Lower lobe of right lung (tissue), 2 donors: ENCODE data around the gene GPR137. TPM values are rescaled to one million over a fixed set of nuclear protein-coding genes. Genes with fewer than 3 reads are reported as not detected.

Source experiments
- ATAC-seq, 2 donors: fragments of 200-7000 bp; cut with Tn5 transposase; one replicate each; pipeline ENCODE4 v1.9.1; 2020 to 2022; ENCODE audit warnings: mild to moderate bottlenecking in 2 of 2, moderate library complexity in 2 of 2
- DNase-seq: peaks from one replicate; pipeline ENCODE4 v3.0.0-alpha.2; 2020
- H3K27ac ChIP-seq: fragments of 200-600 bp; one replicate; pipeline ENCODE4 v1.8.0; 2022
- H3K27me3 ChIP-seq: fragments of 200-600 bp; one replicate; pipeline ENCODE4 v1.8.0; 2022; ENCODE audit warnings: low read depth
- H3K36me3 ChIP-seq: fragments of 200-600 bp; one replicate; pipeline ENCODE4 v1.8.0; 2022; ENCODE audit warnings: mild to moderate bottlenecking
- H3K4me1 ChIP-seq: fragments of 200-600 bp; one replicate; pipeline ENCODE4 v1.8.0; 2022
- H3K4me3 ChIP-seq: fragments of 200-600 bp; one replicate; pipeline ENCODE4 v1.8.0; 2022; ENCODE audit warnings: mild to moderate bottlenecking
- H3K9me3 ChIP-seq: fragments of 200-600 bp; one replicate; pipeline ENCODE4 v1.8.0; 2022
- intact Hi-C: fragments of 100-400 bp; cut with DNase I; formaldehyde crosslinking; loops from one replicate; pipeline ENCODE4 v1.11.0; 2022
- total RNA-seq: library from RNA; stranded (reverse); fragmentation: NEBNext Ultra II Directional; extraction: Animal tissue kit (Norgen Biotek cat#: 25700); gene quantifications from one replicate; pipeline ENCODE4 v1.2.1, GENCODE V29; 2021
- TF ChIP-seq, protein P1 (sequence below): fragments of 200-600 bp; IDR thresholded peaks from one replicate; pipeline ENCODE4 v1.8.0; 2022; ENCODE audit warnings: antibody characterized with exemption, mild to moderate bottlenecking
- donor health status: DM: no; HTN: yes; CAD: no; lungs with severe emphysema.

GPR137 gene
- total RNA-seq, 1 donor from 2014 or later, result 37.7 TPM

DNA sequence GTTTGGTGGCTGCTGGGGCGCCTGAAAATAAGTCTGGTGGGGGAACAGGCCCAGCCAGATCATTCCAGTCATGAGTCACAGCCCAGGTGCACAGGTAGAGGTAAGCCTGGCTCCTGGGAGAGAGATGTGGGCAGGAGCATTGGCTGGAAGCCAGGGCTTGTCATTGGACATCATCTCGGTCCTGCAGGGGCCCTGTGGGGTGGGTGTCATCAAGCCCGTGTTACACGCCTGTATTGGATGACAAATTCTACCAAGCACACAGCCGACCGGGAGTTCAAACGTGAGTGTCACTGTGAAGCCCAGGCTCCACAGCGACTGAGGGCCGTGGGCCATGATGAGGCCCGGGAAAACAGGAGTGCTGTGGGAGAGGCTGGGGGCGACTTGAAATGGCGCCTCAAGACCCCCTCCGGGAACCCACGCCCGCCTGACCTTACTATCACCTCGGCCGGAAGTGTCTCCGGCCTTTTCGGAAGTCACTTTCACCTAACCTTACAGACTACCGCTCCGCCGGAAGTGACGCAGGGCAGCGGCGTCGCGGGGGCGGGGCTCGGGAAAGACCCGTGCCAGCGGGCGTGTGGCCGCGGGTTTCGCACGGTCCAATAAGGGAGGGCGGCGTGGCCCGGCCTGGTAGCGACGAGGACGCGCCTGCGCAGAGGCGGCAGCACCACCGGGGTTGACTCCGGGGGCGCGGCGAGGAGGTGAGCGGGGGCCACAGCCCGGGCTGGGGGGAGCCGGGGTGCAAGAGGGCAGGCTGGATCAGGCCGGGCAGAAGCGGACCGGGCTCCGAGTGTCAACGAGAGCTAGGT lies 45.0 kb upstream of the GPR137 start, which contains the start of gene FKBP2:
TSS of gene FKBP2 (plus strand) at position 661 of the 806 bp plus-strand sequence. CDS start 1,293 bp downstream, outside the sequence.
- TF ChIP-seq, protein P1, sequence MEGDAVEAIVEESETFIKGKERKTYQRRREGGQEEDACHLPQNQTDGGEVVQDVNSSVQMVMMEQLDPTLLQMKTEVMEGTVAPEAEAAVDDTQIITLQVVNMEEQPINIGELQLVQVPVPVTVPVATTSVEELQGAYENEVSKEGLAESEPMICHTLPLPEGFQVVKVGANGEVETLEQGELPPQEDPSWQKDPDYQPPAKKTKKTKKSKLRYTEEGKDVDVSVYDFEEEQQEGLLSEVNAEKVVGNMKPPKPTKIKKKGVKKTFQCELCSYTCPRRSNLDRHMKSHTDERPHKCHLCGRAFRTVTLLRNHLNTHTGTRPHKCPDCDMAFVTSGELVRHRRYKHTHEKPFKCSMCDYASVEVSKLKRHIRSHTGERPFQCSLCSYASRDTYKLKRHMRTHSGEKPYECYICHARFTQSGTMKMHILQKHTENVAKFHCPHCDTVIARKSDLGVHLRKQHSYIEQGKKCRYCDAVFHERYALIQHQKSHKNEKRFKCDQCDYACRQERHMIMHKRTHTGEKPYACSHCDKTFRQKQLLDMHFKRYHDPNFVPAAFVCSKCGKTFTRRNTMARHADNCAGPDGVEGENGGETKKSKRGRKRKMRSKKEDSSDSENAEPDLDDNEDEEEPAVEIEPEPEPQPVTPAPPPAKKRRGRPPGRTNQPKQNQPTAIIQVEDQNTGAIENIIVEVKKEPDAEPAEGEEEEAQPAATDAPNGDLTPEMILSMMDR, result no peak
- Histone ChIP-seq H3K27me3 (no peaks in the 10 kb centered on the region), H3K4me3 (peak within 1 kb of the TSS; percentile 77), H3K27ac (peak within 1 kb of the TSS; percentile 99), H3K36me3 (peaks cover 36% of the 10 kb centered on the region), H3K9me3 (no peaks in the 10 kb centered on the region), H3K4me1 (peaks cover 57% of the 10 kb centered on the region)
- intact Hi-C loops, result no loop called here
- DNase-seq, result peak; percentile 98
- ATAC-seq, result peak; percentile 86 to 90

DNA sequence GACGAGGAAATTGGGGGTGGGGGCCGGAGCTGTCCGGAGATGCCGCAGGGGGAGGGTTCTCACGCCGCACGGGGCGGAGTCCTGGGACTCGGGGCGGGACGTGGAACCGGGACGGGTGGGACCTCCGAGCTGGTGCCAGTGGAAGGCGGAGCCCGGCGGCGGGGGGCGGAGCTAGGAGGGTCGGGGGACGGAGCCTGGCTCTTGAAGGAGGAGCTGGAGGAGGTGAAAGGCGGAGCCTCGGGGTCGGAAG lies 44.5 kb upstream of the GPR137 start:
- Histone ChIP-seq H3K27ac (peak overlapping the region; percentile 99), H3K36me3 (peaks cover 36% of the 10 kb centered on the region), H3K27me3 (no peaks in the 10 kb centered on the region), H3K4me3 (peak overlapping the region; percentile 77), H3K4me1 (peaks cover 59% of the 10 kb centered on the region), H3K9me3 (no peaks in the 10 kb centered on the region)
- peak; percentile 100 for DNase-seq
- TF ChIP-seq, protein P1, result no peak
- intact Hi-C loops, result no loop called here
- ATAC-seq, result peak; percentile 90 to 94

DNA sequence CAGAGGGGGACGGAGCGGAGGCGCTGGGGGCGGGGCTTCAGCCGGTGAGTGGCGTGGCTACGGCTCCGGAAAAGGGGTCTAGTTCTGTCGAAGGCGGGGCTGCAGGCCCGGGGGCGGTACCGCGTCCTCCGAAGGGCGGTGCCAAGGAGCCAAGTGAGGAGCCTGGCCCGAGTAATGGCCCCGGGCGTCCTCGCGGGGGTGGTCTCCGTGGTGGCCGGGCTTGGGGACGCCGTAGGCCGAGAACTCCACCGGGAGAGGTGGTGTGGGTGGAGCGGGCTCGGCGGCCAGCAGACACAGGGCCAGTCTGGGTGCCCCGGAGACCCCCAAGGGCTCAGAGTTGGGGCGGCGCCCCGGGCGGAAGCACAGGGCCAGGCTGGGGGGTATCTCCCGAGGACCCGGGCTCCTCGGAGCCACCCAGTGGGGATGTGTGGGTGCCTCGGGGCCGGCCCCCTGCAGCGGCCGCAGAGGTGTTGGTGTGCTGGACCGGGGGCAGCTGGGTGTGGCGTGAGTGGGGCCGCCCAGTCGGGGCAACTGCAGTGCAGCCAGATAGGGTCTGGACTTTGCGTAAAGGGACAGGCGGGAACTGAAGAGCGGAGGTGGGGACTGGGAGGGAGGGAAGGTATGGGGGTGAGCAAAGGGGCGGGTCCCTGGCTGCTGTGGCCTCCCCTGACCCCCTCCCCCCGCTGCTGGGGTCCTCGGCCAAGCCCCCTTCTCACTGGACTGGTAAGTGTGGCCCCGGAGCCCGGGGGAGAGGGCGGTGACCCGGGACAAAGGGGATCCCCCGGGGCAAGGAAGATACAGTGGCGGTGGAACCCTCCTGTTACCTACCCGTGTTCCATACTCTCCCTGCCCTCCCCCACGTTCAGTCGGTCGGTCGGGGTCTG lies 43.9 kb upstream of the GPR137 start:
- no peak for DNase-seq

DNA sequence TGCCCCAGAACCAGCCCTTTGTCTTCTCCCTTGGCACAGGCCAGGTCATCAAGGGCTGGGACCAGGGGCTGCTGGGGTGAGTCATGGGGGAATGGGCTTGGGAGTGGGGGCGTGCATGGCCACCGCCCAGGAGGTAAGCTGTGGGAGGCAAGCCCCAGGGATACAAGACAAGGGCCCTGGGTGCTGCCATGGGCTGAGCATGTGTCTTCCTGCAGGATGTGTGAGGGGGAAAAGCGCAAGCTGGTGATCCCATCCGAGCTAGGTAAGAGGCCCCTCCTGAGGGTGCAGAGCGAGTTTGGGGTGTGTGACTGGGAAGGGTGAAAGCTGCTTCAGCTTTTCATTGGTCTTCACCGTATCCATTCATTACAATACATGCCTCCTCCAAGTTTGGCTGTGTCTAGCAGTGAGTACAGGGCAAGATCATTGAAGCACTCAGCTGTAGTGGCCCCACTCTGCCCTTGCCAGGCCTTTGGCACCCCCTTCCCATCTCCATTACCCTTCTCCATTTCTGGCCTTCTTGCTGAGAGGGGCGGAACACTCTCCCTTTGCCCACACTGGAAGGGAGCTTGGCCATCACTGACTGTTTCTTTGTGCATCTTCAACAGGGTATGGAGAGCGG lies 42.3 kb upstream of the GPR137 start:
- intact Hi-C loops, result no loop called here
- TF ChIP-seq, protein P1, result no peak
- Histone ChIP-seq H3K9me3 (no peaks in the 10 kb centered on the region), H3K4me1 (peaks cover 58% of the 10 kb centered on the region), H3K36me3 (peaks cover 24% of the 10 kb centered on the region), H3K27me3 (no peaks in the 10 kb centered on the region), H3K4me3 (no peak overlapping the region), H3K27ac (no peak overlapping the region)
- no peak for DNase-seq
- no peak for ATAC-seq

More for the DNA sequence above, 43.9 kb upstream of the GPR137 start:
- no peaks in the 10 kb centered on the region for H3K27me3 ChIP-seq
- ATAC-seq, result peak; percentile 0 to 5
- peaks cover 36% of the 10 kb centered on the region for H3K36me3 ChIP-seq
- intact Hi-C loops, result no loop called here
- H3K27ac ChIP-seq, result peak overlapping the region; percentile 99
- H3K9me3 ChIP-seq, result no peaks in the 10 kb centered on the region
- TF ChIP-seq, protein P1, result peak; percentile 18
- H3K4me1 ChIP-seq, result peaks cover 59% of the 10 kb centered on the region
- H3K4me3 ChIP-seq, result peak overlapping the region; percentile 77

DNA sequence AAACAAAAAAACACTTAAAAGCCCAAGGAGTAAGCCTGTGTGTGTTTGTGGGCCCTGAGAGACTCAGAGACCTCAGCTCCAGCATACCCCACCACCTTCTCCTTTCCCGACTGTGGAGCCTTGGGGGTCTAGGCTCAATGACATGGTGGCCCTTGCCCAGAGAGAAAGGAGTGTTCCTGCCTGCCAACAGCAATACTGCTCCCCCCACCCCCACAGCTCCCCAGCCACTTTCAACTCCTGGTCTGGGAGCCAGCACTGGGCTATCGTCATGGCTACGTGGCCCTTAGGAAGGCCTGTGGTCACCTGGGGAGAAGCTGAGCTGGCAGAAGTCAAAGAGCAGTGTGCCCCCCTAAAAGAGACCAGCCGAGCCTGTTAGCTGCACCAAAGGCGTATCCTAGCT lies 41.5 kb upstream of the GPR137 start:
- Histone ChIP-seq H3K36me3 (peaks cover 16% of the 10 kb centered on the region), H3K27ac (no peak overlapping the region), H3K4me3 (no peak overlapping the region), H3K4me1 (peaks cover 51% of the 10 kb centered on the region), H3K27me3 (no peaks in the 10 kb centered on the region), H3K9me3 (no peaks in the 10 kb centered on the region)
- ATAC-seq (no peak), DNase-seq (no peak)
- TF ChIP-seq, protein P1, result no peak
- intact Hi-C loops, result no loop called here
